GM21360 (cell line): ENCODE results near the gene ABCG2.

ENCODE experiments used
- ATAC-seq: cut with Tn5 transposase; IDR thresholded peaks from one replicate; pipeline ENCODE4 v1.9.1; 2021; ENCODE audit warnings: mild to moderate bottlenecking, moderate library complexity; ENCODE audit not compliant: unreplicated experiment

ABCG2 gene

GRCh38 chr4:88077911-88078524, 80.4 kb downstream of the ABCG2 start:
- ATAC-seq = no peak

GRCh38 chr4:88075336-88075735, 83.1 kb downstream of the ABCG2 start:
- ATAC-seq = no peak

- ATAC-seq = no peak
Observed at GRCh38 chr4:88070031-88070430, 88.4 kb downstream of the ABCG2 start.

DNA sequence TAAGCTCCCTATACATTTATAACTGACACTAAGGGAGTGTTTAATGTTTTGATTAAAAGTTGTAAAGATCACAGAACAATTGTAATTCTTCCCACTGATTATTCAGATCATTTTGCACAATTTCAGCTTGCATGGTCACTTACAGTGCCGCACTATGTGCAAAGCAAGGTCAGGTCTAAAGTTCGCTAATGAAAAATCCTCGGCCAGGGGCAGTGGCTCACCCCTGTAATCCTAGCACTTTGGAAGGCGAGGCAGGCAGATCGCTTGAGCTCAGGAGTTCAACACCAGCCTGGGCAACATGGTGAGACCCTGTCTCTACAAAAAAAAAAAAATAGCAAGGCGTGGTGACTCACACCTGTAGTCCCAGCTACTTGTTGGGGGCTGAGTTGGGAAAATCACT, 94.0 kb downstream of the ABCG2 start:
- ATAC-seq = no peak

- no peak for ATAC-seq
Observed at GRCh38 chr4:88063634-88064296, 94.7 kb downstream of the ABCG2 start.

DNA sequence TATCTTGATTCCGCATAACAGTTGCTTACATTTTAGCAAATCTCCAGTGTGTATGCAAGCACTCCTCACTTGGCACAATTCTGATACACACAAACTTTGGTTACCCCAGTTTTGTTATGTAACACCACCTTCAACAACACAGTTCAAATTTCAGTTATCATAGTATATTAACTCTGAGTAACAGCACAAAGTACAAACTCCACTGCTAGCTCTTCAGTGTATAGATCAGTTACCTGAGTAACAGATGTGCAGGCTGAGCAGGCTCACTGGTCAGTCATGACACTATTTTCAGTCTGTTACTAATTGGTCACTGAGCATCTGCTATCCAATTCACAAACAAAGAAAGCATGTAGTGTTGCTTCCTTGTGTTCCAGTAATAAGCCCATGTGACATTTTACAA, 95.6 kb downstream of the ABCG2 start:
- no peak for ATAC-seq

DNA sequence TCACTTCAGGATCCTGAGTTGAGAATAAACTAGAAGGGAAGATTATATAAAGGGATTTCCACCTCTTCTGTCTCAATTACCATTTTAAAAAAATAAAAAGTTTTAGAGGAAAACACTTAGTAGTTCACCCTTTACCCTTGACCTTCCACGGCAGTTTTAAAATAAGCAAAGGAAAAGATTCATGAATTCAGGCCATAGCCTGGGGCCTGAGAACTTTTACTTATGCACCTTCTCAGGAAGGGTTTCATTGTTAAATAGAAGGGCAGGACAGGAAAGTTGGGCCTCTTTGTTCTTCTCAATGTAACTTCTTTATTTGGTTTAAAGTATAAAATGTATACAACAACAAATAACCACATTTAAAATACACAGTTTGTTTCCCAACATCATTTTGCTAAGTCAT, 96.1 kb downstream of the ABCG2 start:
- no peak for ATAC-seq

DNA sequence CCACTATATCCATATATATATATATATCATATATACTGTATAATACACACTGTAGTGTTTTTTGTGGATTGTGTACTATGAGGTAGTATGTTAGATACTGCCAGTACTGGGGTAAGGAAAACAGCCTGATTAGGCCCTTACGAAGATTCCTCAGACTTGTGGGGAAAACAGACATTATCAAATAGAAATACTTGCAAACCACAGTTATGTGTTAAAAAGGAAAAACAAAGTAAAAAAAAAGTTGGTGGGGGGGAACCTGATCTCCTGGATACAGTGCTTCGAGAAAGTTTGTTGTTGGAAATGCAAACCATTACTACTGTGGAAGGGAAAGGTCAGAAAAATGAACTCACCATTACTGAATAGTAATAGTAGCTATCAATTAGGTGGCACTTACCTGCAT, 98.0 kb downstream of the ABCG2 start:
- ATAC-seq = no peak

DNA sequence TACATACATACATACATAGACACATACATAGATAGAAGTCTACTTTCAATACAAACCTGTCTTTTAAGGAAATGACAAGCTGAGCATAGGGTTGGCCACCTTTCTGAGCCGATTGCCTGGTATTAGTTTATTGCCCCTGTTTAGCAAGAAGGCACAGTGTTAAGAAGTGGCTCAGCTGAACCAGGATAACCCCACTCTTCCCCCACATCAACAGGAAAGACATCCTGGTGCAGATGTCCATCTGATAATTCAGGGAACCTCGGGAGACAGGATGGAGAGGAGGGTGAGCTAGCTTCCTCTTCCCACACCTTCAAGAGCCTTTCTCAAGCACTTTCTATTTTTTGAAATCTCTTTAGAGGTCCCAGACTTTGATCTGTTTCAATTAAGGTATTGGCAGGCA, 98.7 kb downstream of the ABCG2 start:
- no peak for ATAC-seq

DNA sequence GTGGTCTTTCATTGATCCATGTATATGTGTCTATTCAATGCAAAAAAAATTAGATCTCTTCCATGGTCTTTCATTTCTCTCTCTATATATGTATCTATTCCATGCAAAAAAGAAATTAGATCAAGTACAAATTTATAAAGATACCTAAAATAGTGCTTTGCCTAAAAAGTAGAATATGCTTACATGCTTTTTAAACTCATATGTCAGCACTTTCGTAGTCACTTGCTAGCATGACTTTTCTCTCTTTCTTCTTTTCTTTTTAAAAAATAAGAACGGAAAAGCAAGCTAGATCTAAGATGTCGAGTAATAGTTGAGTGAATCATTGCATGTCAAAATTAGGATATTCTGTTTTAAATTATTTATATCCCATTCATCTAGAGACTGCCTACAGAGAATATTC, 100.1 kb downstream of the ABCG2 start:
- ATAC-seq = no peak

DNA sequence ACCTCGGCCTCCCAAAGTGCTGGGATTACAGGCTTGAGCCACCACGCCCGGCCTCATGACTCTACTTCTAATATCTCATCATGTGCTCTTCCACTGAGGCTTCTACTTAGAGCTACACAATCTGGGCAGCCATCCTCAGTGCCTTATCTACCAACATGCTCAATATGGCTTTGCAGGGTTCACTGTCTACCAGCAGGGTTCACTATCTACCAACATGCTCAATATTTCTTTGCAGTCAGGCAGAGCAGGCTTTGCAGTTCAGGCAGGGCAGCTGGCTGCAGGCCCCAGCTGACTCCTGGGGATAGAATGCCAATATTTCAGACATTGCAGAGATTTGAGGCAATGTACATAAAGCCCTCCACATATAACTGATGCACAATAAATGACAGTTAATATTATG, 103.5 kb downstream of the ABCG2 start:
- ATAC-seq = no peak

DNA sequence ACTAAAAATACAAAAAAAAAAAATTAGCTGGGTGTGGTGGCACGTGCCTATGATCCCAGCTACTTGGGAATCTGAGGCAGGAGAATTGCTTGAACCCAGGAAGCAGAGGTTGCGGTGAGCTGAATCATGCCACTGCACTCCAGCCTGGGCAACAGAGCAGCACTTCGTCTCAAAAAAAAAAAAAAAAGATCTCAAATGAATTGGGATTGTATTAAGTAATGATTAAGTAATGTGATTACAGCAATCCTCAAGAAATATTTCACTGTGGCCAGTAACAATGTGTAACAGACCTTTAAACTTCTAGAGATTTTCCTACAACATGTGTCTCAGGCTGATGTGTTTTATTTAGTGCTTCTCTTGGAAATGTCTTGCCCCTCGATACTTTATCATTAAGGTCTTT, 104.2 kb downstream of the ABCG2 start:
- ATAC-seq = no peak

- ATAC-seq = no peak
Observed at GRCh38 chr4:88045021-88045420, 113.4 kb downstream of the ABCG2 start.

GRCh38 chr4:88043586-88044340, 114.7 kb downstream of the ABCG2 start:
- no peak for ATAC-seq

- ATAC-seq = no peak
Observed at GRCh38 chr4:88043001-88043400, 115.4 kb downstream of the ABCG2 start.

- no peak for ATAC-seq
Observed at GRCh38 chr4:88041626-88042025, 116.8 kb downstream of the ABCG2 start.

GRCh38 chr4:88040707-88041106, 117.7 kb downstream of the ABCG2 start:
- ATAC-seq = no peak
